Naive thymus-derived CD4-positive, alpha-beta T cell (primary cell): ENCODE results near the gene RNU5B-1. TPM values are rescaled to one million over a fixed set of nuclear protein-coding genes. Genes with fewer than 3 reads are reported as not detected.
A peak's percentile ranks its signal among the peaks of the same experiment; 100 is the strongest.

Source experiments
- ATAC-seq: fragments of 150-1000 bp; cut with Tn5 transposase; 2 replicates; pipeline ENCODE4 v1.10.0; 2021; ENCODE audit warnings: mild to moderate bottlenecking, moderate library complexity
- CTCF ChIA-PET: fragments of 350-600 bp; sonication (Branson Sonifier 250); formaldehyde crosslinking; loops from one replicate; lab custom pipeline; 2021; ENCODE audit warnings: antibody characterized with exemption; lab: Charles Lee
- POLR2A ChIA-PET: fragments of 350-600 bp; sonication (Branson Sonifier 250); formaldehyde crosslinking; loops from one replicate; lab custom pipeline; 2021; ENCODE audit warnings: antibody characterized with exemption, inconsistent platforms; lab: Charles Lee
- DNase-seq, 9 donors: peaks; one replicate each; pipeline versions ENCODE4 v3.0.0 to v3.0.0-alpha.2; 2020 to 2022; ENCODE audit warnings: mixed read lengths in 1 of 9
- H3K27ac ChIP-seq: one replicate; pipeline ENCODE4 v1.7.0; 2013; ENCODE audit warnings: mild to moderate bottlenecking, low read depth, low read length, moderate library complexity
- H3K27me3 ChIP-seq, 2 donors: one replicate each; pipeline ENCODE4 v1.7.0; 2013; ENCODE audit warnings: low read length in 2 of 2, mild to moderate bottlenecking in 2 of 2, moderate library complexity in 2 of 2; ENCODE audit not compliant: control insufficient read depth in 2 of 2, insufficient read depth in 2 of 2
- H3K36me3 ChIP-seq, 3 experiments: 1 replicate in 2 of 3; 2 replicates in 1 of 3; pipeline ENCODE4 v1.7.0; 2013; ENCODE audit warnings: low read length in 3 of 3, mild to moderate bottlenecking in 3 of 3, moderate library complexity in 1 of 3; ENCODE audit not compliant: insufficient read depth in 3 of 3, control insufficient read depth in 2 of 3
- H3K4me1 ChIP-seq, 2 donors: one replicate each; pipeline ENCODE4 v1.7.0; 2013; ENCODE audit warnings: low read length in 2 of 2, mild to moderate bottlenecking in 2 of 2, moderate library complexity in 1 of 2; ENCODE audit not compliant: control insufficient read depth in 2 of 2, insufficient read depth in 2 of 2
- H3K4me3 ChIP-seq: 2 replicates; pipeline ENCODE4 v1.7.0; 2013; ENCODE audit warnings: mild to moderate bottlenecking, low read length
- H3K9me3 ChIP-seq, 3 experiments: 1 replicate in 2 of 3; 2 replicates in 1 of 3; pipeline ENCODE4 v1.7.0; 2013; ENCODE audit warnings: low read length in 3 of 3; ENCODE audit not compliant: control insufficient read depth in 2 of 3
- H3K27ac Mint-ChIP-seq, 9 donors: one replicate each; pipeline ENCODE4 v1.8.0; 2020 to 2022; ENCODE audit warnings: mixed read lengths in 9 of 9, mild to moderate bottlenecking in 8 of 9, moderate library complexity in 5 of 9, inconsistent platforms in 2 of 9
- H3K27me3 Mint-ChIP-seq, 5 donors: one replicate each; pipeline ENCODE4 v1.8.0; 2021 to 2022; ENCODE audit warnings: mixed read lengths in 5 of 5, mild to moderate bottlenecking in 1 of 5
- H3K36me3 Mint-ChIP-seq, 5 donors: one replicate each; pipeline ENCODE4 v1.8.0; 2020 to 2022; ENCODE audit warnings: mixed read lengths in 5 of 5, mild to moderate bottlenecking in 3 of 5, inconsistent platforms in 1 of 5
- H3K4me1 Mint-ChIP-seq, 7 donors: one replicate each; pipeline ENCODE4 v1.8.0; 2020 to 2022; ENCODE audit warnings: mixed read lengths in 7 of 7, mild to moderate bottlenecking in 3 of 7, inconsistent platforms in 1 of 7
- H3K4me3 Mint-ChIP-seq, 10 donors: one replicate each; pipeline ENCODE4 v1.8.0; 2020 to 2022; ENCODE audit warnings: mild to moderate bottlenecking in 10 of 10, mixed read lengths in 10 of 10, moderate library complexity in 6 of 10, inconsistent platforms in 2 of 10
- H3K9me3 Mint-ChIP-seq, 11 donors: one replicate each; pipeline ENCODE4 v1.8.0; 2020 to 2022; ENCODE audit warnings: mixed read lengths in 11 of 11, mild to moderate bottlenecking in 4 of 11, inconsistent platforms in 1 of 11, moderate library complexity in 1 of 11
- intact Hi-C, 2 donors: fragments of 100-400 bp; cut with micrococcal nuclease; formaldehyde crosslinking; loops; one replicate each; pipeline ENCODE4 v1.15.1; 2023
- polyA plus RNA-seq, 2 donors: library from polyadenylated mRNA; unstranded; fragments of 300-500 nt; fragmentation: Illumina TruSeq; gene quantifications; one replicate each; pipeline ENCODE4 v1.2.3, GENCODE V29; 2021
- total RNA-seq, 6 experiments: library from RNA in 5 of 6; stranded (reverse) in 5 of 6; gene quantifications; 1 replicate in 5 of 6; 2 replicates in 1 of 6; pipeline ENCODE4 v1.2.3 and lab custom pipeline; 2021 to 2026

RNU5B-1 gene
- total and polyA plus RNA-seq, 7 experiments from 2014 or later, result 18.9 TPM; not detected in 6

- H3K9me3 ChIP-seq, result no peaks in the 10 kb centered on the region
- ChIA-PET POLR2A (interaction anchor here (1.9 kb wide), 1 partner anchor 12 kb away, joined by 9 read pairs; the partner anchor contains the start of gene RNU5B-1), CTCF (no interaction called here)
- H3K4me1 ChIP-seq, result peaks cover 12 to 18% of the 10 kb centered on the region in 2 donors
- ATAC-seq (no peak), DNase-seq (no peak)
- Mint-ChIP-seq H3K4me1 (peaks cover 12 to 33% (median 21%) of the 10 kb centered on the region in 7 donors), H3K4me3 (peak overlapping the region in 1 of 10 donors; percentile 12), H3K9me3 (peaks cover 0 to 7% (median 0%) of the 10 kb centered on the region in 11 donors), H3K27me3 (peaks cover 0 to 2% (median 0%) of the 10 kb centered on the region in 5 donors), H3K36me3 (peaks cover 0 to 2% (median 0%) of the 10 kb centered on the region in 5 donors), H3K27ac (peak overlapping the region in 1 of 9 donors; percentile 62)
- H3K27ac ChIP-seq, result no peak overlapping the region
- intact Hi-C loops, result loop anchor here in 1 of 2 donors (10.0 kb wide), 2 partner anchors 588 to 1212 kb away; partner anchors contain the start of genes RPL4 and ZWILCH
- no peak overlapping the region for H3K4me3 ChIP-seq
- no peaks in the 10 kb centered on the region for H3K27me3 ChIP-seq
- no peaks in the 10 kb centered on the region for H3K36me3 ChIP-seq
Observed at GRCh38 chr15:65292938-65293518, 11.4 kb upstream of the RNU5B-1 start.

GRCh38 chr15:65298731-65299130 is 5.7 kb upstream of the RNU5B-1 start:
- POLR2A ChIA-PET, result interaction anchor here (0.6 to 2.9 kb wide), 5 partner anchors 9 to 265 kb away, joined by 3 to 50 read pairs (median 4); partner anchors contain the start of genes CLPX, PARP16 and PDCD7
- CTCF ChIA-PET, result interaction anchor here (1.5 to 1.6 kb wide), 2 partner anchors 11 to 13 kb away, joined by 7 read pairs; partner anchors contain the start of gene PARP16
- ATAC-seq, result no peak
- Histone ChIP-seq H3K4me1 (peaks cover 17 to 20% of the 10 kb centered on the region in 2 donors), H3K9me3 (no peaks in the 10 kb centered on the region), H3K4me3 (no peak overlapping the region), H3K27me3 (no peaks in the 10 kb centered on the region), H3K27ac (peak overlapping the region; percentile 54), H3K36me3 (no peaks in the 10 kb centered on the region)
- Mint-ChIP-seq H3K4me1 (peaks cover 12 to 42% (median 34%) of the 10 kb centered on the region in 7 donors), H3K9me3 (peaks cover 0 to 9% (median 0%) of the 10 kb centered on the region in 11 donors), H3K27me3 (peaks cover 0 to 2% (median 0%) of the 10 kb centered on the region in 5 donors), H3K4me3 (peak overlapping the region; percentile 64 to 97 (median 84)), H3K36me3 (peaks cover 0 to 7% (median 0%) of the 10 kb centered on the region in 5 donors), H3K27ac (peak overlapping the region; percentile 10 to 95 (median 78))
- intact Hi-C loops, result loop anchor here (5.0 to 10.0 kb wide), 6 partner anchors 306 to 1206 kb away; partner anchors contain the start of genes RPL4 (in 1 of the 2) and ZWILCH (in 1 of the 2)
- no peak for DNase-seq

- peaks cover 0 to 10% (median 0%) of the 10 kb centered on the region in 5 donors for H3K27me3 Mint-ChIP-seq
- peaks cover 0 to 18% (median 0%) of the 10 kb centered on the region in 11 donors for H3K9me3 Mint-ChIP-seq
- Histone ChIP-seq H3K4me3 (no peak overlapping the region), H3K4me1 (peaks cover 20 to 21% of the 10 kb centered on the region in 2 donors), H3K9me3 (no peaks in the 10 kb centered on the region), H3K27ac (no peak overlapping the region), H3K27me3 (no peaks in the 10 kb centered on the region), H3K36me3 (no peaks in the 10 kb centered on the region)
- H3K27ac Mint-ChIP-seq, result peak overlapping the region in 3 of 9 donors; percentile 87 to 95 (median 93)
- ATAC-seq (no peak), DNase-seq (no peak)
- intact Hi-C loops, result loop anchor here (1.0 to 10.0 kb wide), 6 partner anchors 116 to 994 kb away; partner anchors contain the start of genes CLPX (in 1 of the 2), DENND4A (in 1 of the 2), DIS3L (in 1 of the 2) and PCLAF (in 1 of the 2)
- ChIA-PET POLR2A (interaction anchor here (0.6 to 2.0 kb wide), 4 partner anchors 15 to 194 kb away, joined by 3 to 25 read pairs (median 3); partner anchors contain the start of genes CLPX and PARP16), CTCF (interaction anchor here (0.8 kb wide), 1 partner anchor 10 kb away, joined by 3 read pairs; no protein-coding TSS in a partner anchor)
- peak overlapping the region in 3 of 10 donors; percentile 84 to 94 (median 92) for H3K4me3 Mint-ChIP-seq
- H3K36me3 Mint-ChIP-seq, result peaks cover 0 to 7% (median 0%) of the 10 kb centered on the region in 5 donors
- peaks cover 16 to 53% (median 40%) of the 10 kb centered on the region in 7 donors for H3K4me1 Mint-ChIP-seq
Observed at GRCh38 chr15:65300924-65301441, 3.5 kb upstream of the RNU5B-1 start.

- Mint-ChIP-seq H3K36me3 (peaks cover 0 to 5% (median 0%) of the 10 kb centered on the region in 5 donors), H3K9me3 (peaks cover 0 to 14% (median 0%) of the 10 kb centered on the region in 11 donors), H3K27me3 (peaks cover 0 to 11% (median 0%) of the 10 kb centered on the region in 5 donors), H3K4me1 (peaks cover 11 to 51% (median 42%) of the 10 kb centered on the region in 7 donors), H3K27ac (peak overlapping the region in 1 of 9 donors; percentile 41), H3K4me3 (no peak overlapping the region)
- Histone ChIP-seq H3K9me3 (no peaks in the 10 kb centered on the region), H3K36me3 (no peaks in the 10 kb centered on the region), H3K4me1 (peaks cover 10 to 11% of the 10 kb centered on the region in 2 donors), H3K27ac (no peak overlapping the region), H3K27me3 (no peaks in the 10 kb centered on the region), H3K4me3 (no peak overlapping the region)
- CTCF ChIA-PET, result no interaction called here
- intact Hi-C loops, result loop anchor here (5.0 to 10.0 kb wide), 5 partner anchors 493 to 993 kb away; partner anchors contain the start of genes DENND4A (in 1 of the 2), DIS3L (in 1 of the 2), PCLAF (in 1 of the 2) and RAB11A (in 1 of the 2)
- POLR2A ChIA-PET, result interaction anchor here (0.7 to 0.8 kb wide), 2 partner anchors 11 to 16 kb away, joined by 3 to 7 read pairs; partner anchors contain the start of gene PARP16
- DNase-seq, result no peak
- ATAC-seq, result no peak
Observed at GRCh38 chr15:65302061-65302460, 2.4 kb upstream of the RNU5B-1 start.

GRCh38 chr15:65303687-65304380 is 643 bp upstream of the RNU5B-1 start:
- peak overlapping the region; percentile 96 to 100 (median 99) for H3K27ac Mint-ChIP-seq
- peaks cover 4 to 38% (median 31%) of the 10 kb centered on the region in 7 donors for H3K4me1 Mint-ChIP-seq
- ChIA-PET CTCF (interaction anchor here (1.0 to 1.2 kb wide), 2 partner anchors 10 to 15 kb away, joined by 3 read pairs; no protein-coding TSS in a partner anchor), POLR2A (interaction anchor here (0.6 to 3.6 kb wide), 14 partner anchors 8 to 566 kb away, joined by 3 to 52 read pairs (median 8); partner anchors contain the start of genes CLPX, PARP16, RAB11A and RNU5A-1)
- peak in 1 of 9 donors; percentile 26 for DNase-seq
- peak overlapping the region; percentile 91 to 99 (median 97) for H3K4me3 Mint-ChIP-seq
- H3K27me3 Mint-ChIP-seq, result peaks cover 0 to 11% (median 0%) of the 10 kb centered on the region in 5 donors
- intact Hi-C loops, result loop anchor here (1.0 to 10.0 kb wide), 19 partner anchors 8 to 1211 kb away; partner anchors contain the start of genes CLPX (in 2 of the 2), PARP16 (in 2 of the 2), PDCD7 (in 2 of the 2) and RNU5A-1 (in 2 of the 2)
- peaks cover 0 to 14% (median 0%) of the 10 kb centered on the region in 11 donors for H3K9me3 Mint-ChIP-seq
- H3K4me1 ChIP-seq, result peaks cover 0 to 9% of the 10 kb centered on the region in 2 donors
- no peak for ATAC-seq
- H3K4me3 ChIP-seq, result peak overlapping the region; percentile 60
- no peaks in the 10 kb centered on the region for H3K9me3 ChIP-seq
- peaks cover 0 to 5% (median 0%) of the 10 kb centered on the region in 5 donors for H3K36me3 Mint-ChIP-seq
- no peaks in the 10 kb centered on the region for H3K27me3 ChIP-seq
- peak overlapping the region; percentile 83 for H3K27ac ChIP-seq
- H3K36me3 ChIP-seq, result no peaks in the 10 kb centered on the region
